Effector memory CD8-positive, alpha-beta T cell (primary cell): ENCODE results near the gene GLP2R.

Experiments
- ATAC-seq: fragments of 150-1000 bp; cut with Tn5 transposase; replicated peaks from 2 replicates; pipeline ENCODE4 v1.10.0; 2021; ENCODE audit warnings: mild to moderate bottlenecking, moderate library complexity
- DNase-seq, 3 experiments: peaks; one replicate each; pipeline ENCODE4 v3.0.0; 2021
- H3K27ac Mint-ChIP-seq, 2 donors: one replicate each; pipeline ENCODE4 v1.8.0; 2022; ENCODE audit warnings: mild to moderate bottlenecking in 2 of 2, mixed read lengths in 2 of 2, moderate library complexity in 2 of 2
- H3K27me3 Mint-ChIP-seq, 2 donors: one replicate each; pipeline ENCODE4 v1.8.0; 2022; ENCODE audit warnings: mixed read lengths in 2 of 2
- H3K36me3 Mint-ChIP-seq: one replicate; pipeline ENCODE4 v1.8.0; 2022; ENCODE audit warnings: mild to moderate bottlenecking, moderate library complexity, mixed read lengths; ENCODE audit not compliant: insufficient read depth
- H3K4me1 Mint-ChIP-seq, 2 donors: one replicate each; pipeline ENCODE4 v1.8.0; 2022; ENCODE audit warnings: low read depth in 2 of 2, mixed read lengths in 2 of 2
- H3K4me3 Mint-ChIP-seq, 2 donors: one replicate each; pipeline ENCODE4 v1.8.0; 2022; ENCODE audit warnings: mild to moderate bottlenecking in 2 of 2, mixed read lengths in 2 of 2, moderate library complexity in 2 of 2
- H3K9me3 Mint-ChIP-seq, 2 donors: one replicate each; pipeline ENCODE4 v1.8.0; 2022; ENCODE audit warnings: mixed read lengths in 2 of 2

Gene GLP2R

DNA sequence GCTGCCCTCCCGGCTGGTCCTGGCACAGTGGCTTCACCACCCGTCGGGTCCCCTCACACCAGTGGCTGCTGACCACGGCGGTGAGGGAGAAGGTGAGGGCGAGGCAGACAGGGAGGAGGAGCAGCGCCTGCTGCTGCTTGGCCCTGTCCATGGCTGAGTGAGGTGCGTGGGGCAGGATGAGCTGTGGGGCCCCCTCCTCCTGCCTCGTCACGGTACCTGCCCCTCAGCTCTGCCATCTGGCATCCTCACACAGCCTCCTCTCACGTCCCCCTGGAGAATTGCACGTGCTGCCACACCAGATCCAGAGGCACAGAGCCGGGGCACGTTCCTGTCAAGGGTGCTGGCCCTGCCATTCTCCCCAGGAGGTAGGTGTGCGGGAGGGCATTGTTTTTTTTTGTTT lies 3.8 kb upstream of the GLP2R start, which contains the start of gene GSG1L2:
TSS of gene GSG1L2 (minus strand) at position 159 of the 400 bp plus-strand sequence. CDS start at position 151, 8 bp downstream.
- no peak for ATAC-seq
- DNase-seq = no peak
- Mint-ChIP-seq H3K36me3 (peaks cover 2% of the 10 kb centered on the region), H3K27me3 (peaks cover 33 to 59% of the 10 kb centered on the region in 2 donors), H3K27ac (no peak within 1 kb of the TSS), H3K9me3 (peaks cover 0 to 3% of the 10 kb centered on the region in 2 donors), H3K4me3 (no peak within 1 kb of the TSS), H3K4me1 (no peaks in the 10 kb centered on the region)

DNA sequence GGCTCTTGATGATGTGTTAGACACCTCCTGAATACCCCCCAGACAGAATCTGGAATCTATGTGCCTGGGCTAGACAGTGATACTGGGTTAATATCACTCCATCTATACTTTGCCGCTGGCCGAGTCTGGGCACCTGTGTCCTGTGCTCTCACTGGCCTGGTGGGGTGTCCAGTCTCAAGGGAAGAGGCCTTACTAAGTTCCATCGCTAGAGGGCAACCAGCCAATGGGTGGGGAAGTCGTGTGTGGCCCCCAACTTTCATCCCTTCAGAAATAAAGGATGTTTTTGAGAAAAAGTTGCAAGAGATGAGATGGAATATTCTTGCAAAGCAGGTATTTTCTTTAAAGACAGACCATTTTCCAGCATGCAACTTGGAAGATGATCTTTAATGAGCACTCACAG lies 1.6 kb upstream of the GLP2R start:
- Mint-ChIP-seq H3K9me3 (peaks cover 0 to 3% of the 10 kb centered on the region in 2 donors), H3K27me3 (peaks cover 42 to 51% of the 10 kb centered on the region in 2 donors), H3K4me3 (no peak overlapping the region), H3K36me3 (no peaks in the 10 kb centered on the region), H3K27ac (no peak overlapping the region), H3K4me1 (no peaks in the 10 kb centered on the region)
- DNase-seq = no peak
- ATAC-seq = no peak

GRCh38 chr17:9824797-9825338 lies 856 bp upstream of the GLP2R start:
- Mint-ChIP-seq H3K4me1 (no peaks in the 10 kb centered on the region), H3K9me3 (peaks cover 0 to 3% of the 10 kb centered on the region in 2 donors), H3K27me3 (peaks cover 40 to 49% of the 10 kb centered on the region in 2 donors), H3K36me3 (no peaks in the 10 kb centered on the region), H3K27ac (no peak overlapping the region), H3K4me3 (no peak overlapping the region)
- no peak for DNase-seq
- ATAC-seq = no peak

- H3K27ac Mint-ChIP-seq = no peak overlapping the region
- H3K9me3 Mint-ChIP-seq = no peaks in the 10 kb centered on the region
- no peak overlapping the region for H3K4me3 Mint-ChIP-seq
- DNase-seq (no peak), ATAC-seq (no peak)
- no peaks in the 10 kb centered on the region for H3K4me1 Mint-ChIP-seq
- H3K36me3 Mint-ChIP-seq = peaks cover 2% of the 10 kb centered on the region
- H3K27me3 Mint-ChIP-seq = peaks cover 43 to 49% of the 10 kb centered on the region in 2 donors
These were observed 2.9 kb downstream of the GLP2R start for GRCh38 chr17:9828296-9829295.

- Mint-ChIP-seq H3K27ac (no peak overlapping the region), H3K4me1 (no peaks in the 10 kb centered on the region), H3K36me3 (peaks cover 2% of the 10 kb centered on the region), H3K27me3 (peaks cover 41 to 42% of the 10 kb centered on the region in 2 donors), H3K4me3 (no peak overlapping the region), H3K9me3 (no peaks in the 10 kb centered on the region)
- no peak for DNase-seq
- no peak for ATAC-seq
These were observed 3.6 kb downstream of the GLP2R start for GRCh38 chr17:9829343-9829742.

- H3K36me3 Mint-ChIP-seq = peaks cover 2% of the 10 kb centered on the region
- H3K4me1 Mint-ChIP-seq = no peaks in the 10 kb centered on the region
- H3K27me3 Mint-ChIP-seq = peaks cover 28 to 34% of the 10 kb centered on the region in 2 donors
- no peak overlapping the region for H3K4me3 Mint-ChIP-seq
- DNase-seq = no peak
- no peak overlapping the region for H3K27ac Mint-ChIP-seq
- H3K9me3 Mint-ChIP-seq = no peaks in the 10 kb centered on the region
- no peak for ATAC-seq
These were observed 5.0 kb downstream of the GLP2R start for GRCh38 chr17:9830711-9831110.

DNA sequence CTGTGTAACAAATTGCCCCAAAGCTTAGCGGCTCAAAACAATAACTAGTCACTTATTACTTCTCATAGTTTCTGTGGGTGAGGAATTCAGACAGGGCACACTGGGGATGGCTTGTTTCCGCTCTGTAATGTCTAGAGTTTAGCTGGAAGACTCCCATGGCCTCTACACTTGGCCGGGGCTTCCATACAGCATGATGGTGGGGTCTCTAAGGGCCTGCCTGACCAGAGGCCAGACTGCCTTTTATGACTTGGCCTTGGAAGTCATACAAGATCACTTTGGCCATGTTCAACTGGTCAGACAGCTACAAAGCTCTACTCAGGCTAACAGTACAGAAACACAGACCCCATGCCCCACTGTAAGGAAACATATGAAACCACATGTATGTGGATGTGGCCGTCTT lies 8.2 kb downstream of the GLP2R start:
- Mint-ChIP-seq H3K27ac (no peak overlapping the region), H3K4me3 (no peak overlapping the region), H3K4me1 (no peaks in the 10 kb centered on the region), H3K9me3 (no peaks in the 10 kb centered on the region), H3K36me3 (peaks cover 2% of the 10 kb centered on the region), H3K27me3 (peaks cover 38 to 45% of the 10 kb centered on the region in 2 donors)
- DNase-seq (no peak), ATAC-seq (no peak)

DNA sequence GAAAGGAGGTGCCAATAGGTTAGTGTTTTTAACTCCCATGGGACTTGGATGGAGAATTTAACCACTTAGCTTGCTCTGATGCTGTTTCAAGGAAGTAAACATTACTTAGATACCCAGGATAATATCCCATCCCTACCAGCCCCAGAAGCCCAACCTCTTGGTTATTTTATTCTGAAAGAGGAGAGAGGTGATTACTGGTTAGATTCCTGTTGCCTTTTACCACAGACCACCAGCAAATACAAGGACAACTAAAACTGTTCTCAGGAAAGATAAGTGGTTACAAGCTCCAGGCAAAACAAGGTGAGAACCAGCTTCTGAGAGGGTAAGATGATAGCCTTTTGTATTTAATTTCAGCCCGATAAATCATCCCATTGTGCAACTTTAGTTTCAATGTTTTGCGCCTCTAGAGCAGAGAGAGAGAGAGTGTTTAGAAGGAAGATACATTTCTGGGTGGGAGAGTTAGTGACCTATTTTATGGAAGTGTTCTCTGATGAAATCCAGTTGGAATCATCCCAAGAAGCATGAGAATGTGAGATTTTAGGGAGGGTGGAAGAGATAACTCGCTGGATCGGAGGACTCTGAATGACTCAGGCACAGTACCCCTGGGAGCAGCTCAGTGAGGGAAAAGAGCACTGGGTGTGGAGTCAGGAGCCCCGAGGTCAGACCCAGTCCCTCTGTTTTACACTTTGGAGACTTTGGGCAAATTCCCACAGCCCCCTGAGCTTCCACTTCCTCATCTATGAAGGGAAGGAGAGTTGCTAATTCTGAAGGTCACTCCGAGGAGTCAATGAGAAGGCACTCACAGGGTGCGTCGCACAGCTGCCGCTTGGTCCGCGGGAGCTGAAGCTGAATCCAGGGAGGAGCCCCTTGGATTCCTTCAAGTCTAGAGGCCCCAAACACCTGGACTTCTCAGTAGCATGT lies 12.1 kb downstream of the GLP2R start:
- DNase-seq (no peak), ATAC-seq (no peak)
- Mint-ChIP-seq H3K27ac (no peak overlapping the region), H3K9me3 (no peaks in the 10 kb centered on the region), H3K27me3 (peaks cover 35 to 45% of the 10 kb centered on the region in 2 donors), H3K4me1 (no peaks in the 10 kb centered on the region), H3K36me3 (no peaks in the 10 kb centered on the region), H3K4me3 (no peak overlapping the region)

- H3K36me3 Mint-ChIP-seq = no peaks in the 10 kb centered on the region
- no peak overlapping the region for H3K4me3 Mint-ChIP-seq
- no peaks in the 10 kb centered on the region for H3K9me3 Mint-ChIP-seq
- H3K27ac Mint-ChIP-seq = no peak overlapping the region
- peaks cover 44 to 61% of the 10 kb centered on the region in 2 donors for H3K27me3 Mint-ChIP-seq
- H3K4me1 Mint-ChIP-seq = no peaks in the 10 kb centered on the region
- ATAC-seq (no peak), DNase-seq (no peak)
These were observed 13.7 kb downstream of the GLP2R start for GRCh38 chr17:9839433-9839832.

DNA sequence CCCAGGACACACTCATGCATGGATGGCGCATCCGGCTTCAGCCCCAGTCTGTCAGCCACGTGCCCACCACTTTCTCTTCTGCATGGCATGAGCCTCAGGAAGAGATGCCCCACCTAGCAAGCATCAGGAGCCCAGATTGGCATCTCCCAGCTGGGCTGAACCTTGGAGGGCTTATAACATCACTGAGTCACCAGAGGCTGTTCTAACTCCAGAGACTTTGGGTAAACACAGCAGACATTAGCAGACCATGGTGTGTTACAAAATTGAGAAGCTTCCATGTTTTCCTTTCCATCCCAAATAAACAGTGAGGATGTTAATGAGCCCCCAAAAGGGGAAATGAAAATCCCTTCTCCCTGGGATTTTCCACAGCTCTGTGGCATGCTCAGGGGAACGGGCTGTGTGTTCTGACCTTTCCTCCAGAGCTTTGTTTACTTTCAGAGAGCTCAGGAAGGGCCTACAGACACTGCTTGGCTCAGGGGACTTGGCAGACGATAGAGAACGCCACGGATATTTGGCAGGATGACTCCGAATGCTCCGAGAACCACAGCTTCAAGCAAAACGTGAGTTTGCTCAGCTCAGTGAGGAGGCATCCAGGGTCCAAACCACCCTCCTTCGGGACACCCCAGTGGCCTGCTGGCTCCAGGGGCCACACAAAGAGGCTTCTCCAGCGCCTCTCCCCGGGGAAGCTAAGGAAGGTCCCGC lies 16.5 kb downstream of the GLP2R start:
- H3K36me3 Mint-ChIP-seq = no peaks in the 10 kb centered on the region
- no peaks in the 10 kb centered on the region for H3K4me1 Mint-ChIP-seq
- no peaks in the 10 kb centered on the region for H3K9me3 Mint-ChIP-seq
- H3K27ac Mint-ChIP-seq = no peak overlapping the region
- ATAC-seq = no peak
- DNase-seq = no peak
- H3K27me3 Mint-ChIP-seq = peaks cover 47 to 57% of the 10 kb centered on the region in 2 donors
- no peak overlapping the region for H3K4me3 Mint-ChIP-seq

DNA sequence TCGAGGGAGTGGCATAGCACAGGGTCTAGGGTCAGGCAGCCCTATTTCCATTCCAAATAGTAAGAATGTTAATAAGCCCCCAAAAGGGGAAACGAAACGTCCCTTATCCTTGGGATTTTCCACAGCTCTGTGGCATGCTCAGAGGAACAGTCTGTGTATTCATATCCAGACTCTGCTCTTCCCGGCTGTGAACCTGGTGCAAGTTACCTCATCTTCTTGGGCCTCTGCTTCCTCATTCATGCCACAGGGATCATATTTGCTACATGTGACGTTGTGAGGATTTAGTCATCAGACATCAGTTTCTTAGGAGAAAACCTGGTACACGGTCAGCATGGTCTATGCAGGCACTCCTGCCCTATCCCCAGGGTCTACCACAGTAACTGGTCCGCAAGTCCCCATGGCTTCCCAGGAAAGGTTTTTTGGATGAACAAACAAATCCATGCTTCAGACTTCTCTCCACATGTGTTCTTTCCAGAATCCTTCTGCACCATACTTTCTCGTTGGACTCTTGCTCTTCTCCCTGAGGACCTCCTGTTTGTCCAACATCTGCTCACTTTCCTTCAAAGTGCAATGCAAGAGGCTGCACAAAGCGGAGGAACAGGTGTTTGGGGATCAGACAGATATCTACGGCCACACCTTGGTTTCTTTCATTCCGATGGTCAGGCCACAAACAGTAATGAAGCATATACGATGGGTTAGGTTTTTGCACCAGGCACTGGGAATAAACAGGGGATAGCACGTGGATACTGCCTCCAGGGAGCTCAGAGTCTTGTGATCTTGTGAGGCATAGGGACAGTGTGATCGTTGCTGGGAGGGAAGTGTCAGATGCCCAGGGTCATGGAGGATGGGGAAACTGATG lies 17.7 kb downstream of the GLP2R start:
- Mint-ChIP-seq H3K36me3 (no peaks in the 10 kb centered on the region), H3K27me3 (peaks cover 37 to 45% of the 10 kb centered on the region in 2 donors), H3K27ac (no peak overlapping the region), H3K4me1 (no peaks in the 10 kb centered on the region), H3K4me3 (no peak overlapping the region), H3K9me3 (no peaks in the 10 kb centered on the region)
- DNase-seq (no peak), ATAC-seq (no peak)

DNA sequence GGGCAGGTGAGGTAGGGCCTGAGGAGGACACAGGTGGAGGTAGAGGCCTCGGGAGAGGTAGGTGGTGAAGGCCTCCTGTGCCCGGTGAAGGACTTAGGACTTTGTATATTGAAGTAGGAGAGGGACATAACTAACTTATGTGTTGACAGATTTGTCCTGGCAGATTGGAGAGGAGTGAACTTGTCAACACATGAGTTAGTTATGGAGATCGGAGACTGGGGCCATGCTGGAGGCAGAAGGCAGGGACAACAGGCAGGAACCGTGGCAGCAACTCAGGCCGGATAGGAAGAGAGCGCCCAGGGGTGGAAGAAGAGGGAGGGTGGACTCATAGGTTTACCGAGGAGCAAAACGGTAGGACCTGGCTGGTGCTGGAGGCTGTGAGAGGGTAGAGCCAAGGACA lies 18.4 kb downstream of the GLP2R start:
- Mint-ChIP-seq H3K4me3 (no peak overlapping the region), H3K27ac (no peak overlapping the region), H3K9me3 (no peaks in the 10 kb centered on the region), H3K27me3 (peaks cover 29 to 37% of the 10 kb centered on the region in 2 donors), H3K36me3 (no peaks in the 10 kb centered on the region), H3K4me1 (no peaks in the 10 kb centered on the region)
- ATAC-seq = no peak
- DNase-seq = no peak
